CD4-positive, alpha-beta T cell treated with Interferon alpha-2 for 1 hour (primary cell): Measurements from ENCODE around the gene KRT31.
A peak's percentile ranks its signal among the peaks of the same experiment; 100 is the strongest.
"Not testable (repeated sequence)": the region's sequence is repeated elsewhere in the genome, so short reads cannot be mapped to it uniquely, and the experiment has no call there.

ENCODE experiments used
- DNase-seq, 2 donors: peaks; one replicate each; pipeline ENCODE4 v3.0.0-alpha.2; 2020 to 2022

The KRT31 gene

DNA sequence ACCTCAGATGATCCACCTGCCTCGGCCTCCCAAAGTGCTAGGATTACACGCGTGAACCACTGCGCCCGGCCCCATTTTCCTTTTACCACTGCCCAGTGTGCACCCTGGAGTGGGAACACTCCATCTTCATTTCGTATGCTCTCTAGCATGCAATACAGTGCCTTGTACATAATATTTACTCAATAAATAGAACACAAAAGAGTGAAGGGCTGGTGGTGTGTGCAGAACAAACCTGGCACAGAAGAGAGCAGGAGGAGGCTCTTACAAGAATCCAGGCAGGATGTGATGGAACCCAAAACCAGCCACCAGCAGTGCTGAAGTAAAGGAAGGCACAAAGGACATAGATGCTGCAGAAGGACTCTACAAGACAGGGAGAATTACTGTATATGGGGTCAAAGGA, 19.7 kb upstream of the KRT31 start:
- no peak for DNase-seq

DNA sequence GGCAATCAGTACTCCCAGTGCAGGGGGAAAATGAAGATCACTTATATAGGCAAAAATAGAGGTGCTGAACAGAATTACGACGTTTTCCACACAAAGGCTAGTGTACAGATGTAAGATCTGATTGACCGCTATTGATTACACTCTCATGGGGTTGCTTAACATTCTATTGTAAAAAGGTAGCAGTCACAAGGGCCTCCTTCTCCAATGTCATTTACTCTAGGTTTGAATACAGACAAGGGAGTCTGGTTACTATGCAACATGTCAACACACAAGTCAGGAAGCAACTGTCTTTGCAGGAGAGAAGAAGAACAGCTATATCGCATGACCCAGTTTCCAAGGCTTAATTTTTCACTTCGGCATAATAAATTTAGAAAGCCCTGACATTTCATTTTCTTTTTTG, 19.1 kb upstream of the KRT31 start:
- no peak for DNase-seq

DNA sequence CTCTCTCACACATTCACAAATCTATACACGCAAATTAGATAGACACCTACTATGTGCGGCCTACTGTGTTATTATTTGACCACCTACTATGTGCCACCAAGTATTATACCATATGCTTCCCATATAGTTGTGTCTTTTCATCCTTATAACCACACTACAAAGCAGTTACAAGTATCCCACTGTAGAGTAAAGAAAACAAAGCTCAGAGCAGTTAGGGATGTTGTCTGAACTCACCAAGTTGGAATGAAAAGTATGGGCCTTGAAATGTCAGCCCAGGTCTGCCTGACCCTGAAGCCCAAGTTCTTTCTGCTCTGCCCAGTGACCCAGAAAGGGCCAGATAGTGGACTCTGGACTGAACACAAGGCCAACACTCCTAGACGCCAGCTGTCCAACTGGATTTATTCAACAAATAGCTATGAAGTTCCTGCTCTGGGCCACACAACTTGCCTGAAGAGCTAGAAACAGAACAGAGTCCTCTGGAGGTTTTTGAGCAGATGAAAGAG, 18.5 kb upstream of the KRT31 start:
- no peak for DNase-seq

- no peak for DNase-seq
Observed at GRCh38 chr17:41415411-41415810, 18.0 kb upstream of the KRT31 start.

DNA sequence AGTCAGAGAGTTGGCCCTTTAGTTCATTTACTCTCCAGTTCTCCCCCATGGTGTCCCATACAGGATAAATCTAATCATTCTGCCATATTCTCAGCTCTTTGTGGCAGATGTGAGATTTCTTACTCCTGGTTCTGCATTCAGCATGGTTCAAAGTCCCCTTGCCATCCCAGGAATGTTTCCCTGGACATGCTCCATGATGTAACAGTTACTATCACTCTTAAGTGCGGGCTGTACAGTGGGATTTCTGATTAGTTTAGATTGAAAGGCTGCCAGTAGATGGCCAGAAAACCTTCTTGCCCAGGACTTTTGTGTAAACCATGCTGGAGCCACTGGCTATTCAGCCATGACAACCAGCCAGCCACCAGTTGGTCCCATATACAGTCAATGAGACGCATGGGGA, 16.6 kb upstream of the KRT31 start:
- DNase-seq = no peak

DNA sequence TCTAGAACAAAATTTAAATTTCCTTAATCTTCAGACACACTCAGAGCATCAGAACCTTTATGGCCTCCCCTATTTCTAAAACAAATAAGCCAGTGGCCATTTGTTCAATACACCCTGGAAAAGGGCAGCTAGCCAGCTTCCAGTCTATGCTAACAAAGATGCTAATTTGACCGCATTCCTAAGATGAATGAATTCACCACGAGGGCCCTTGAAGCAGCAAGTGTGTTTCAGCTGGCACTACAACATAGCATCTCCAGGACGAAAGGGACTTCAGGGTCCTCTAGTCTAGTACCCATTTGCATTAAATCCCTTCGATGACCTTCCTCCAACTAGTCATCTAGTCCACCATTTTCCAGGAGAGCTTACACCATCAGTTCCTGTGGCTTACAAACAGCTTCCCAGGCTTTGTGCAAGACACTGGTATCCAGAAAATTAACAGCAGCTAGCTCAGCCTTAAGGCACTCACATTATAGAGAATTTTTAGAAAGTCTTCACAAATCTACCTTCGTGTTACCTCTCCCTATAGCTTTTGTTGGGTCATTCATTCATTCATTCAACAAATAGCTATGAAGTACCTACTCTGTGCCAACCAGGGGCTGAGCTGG, 16.0 kb upstream of the KRT31 start:
- no peak for DNase-seq

- no peak for DNase-seq
Observed at GRCh38 chr17:41411072-41411840, 13.8 kb upstream of the KRT31 start.

GRCh38 chr17:41407226-41407625, 9.8 kb upstream of the KRT31 start:
- no peak for DNase-seq

DNA sequence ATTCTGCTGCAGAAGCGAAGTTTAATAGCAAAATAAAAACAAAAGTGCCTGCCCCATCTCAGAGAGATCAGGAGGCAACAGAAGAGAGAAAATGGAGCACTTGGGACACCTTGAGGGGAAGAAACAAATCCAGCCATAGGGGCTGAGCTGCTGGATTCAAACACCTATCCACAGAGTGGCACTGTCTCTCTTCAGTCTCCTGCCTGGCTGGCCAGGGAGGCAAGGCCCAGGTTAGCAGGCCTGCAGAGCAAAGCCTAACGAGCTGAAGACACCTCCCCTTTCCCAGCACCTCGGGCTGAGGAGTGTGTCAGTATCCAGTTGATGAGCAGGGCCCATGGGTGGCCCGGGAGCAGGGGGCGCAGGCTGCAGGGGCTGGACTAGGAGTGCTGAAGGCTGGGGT, 8.8 kb upstream of the KRT31 start:
- no peak for DNase-seq

DNA sequence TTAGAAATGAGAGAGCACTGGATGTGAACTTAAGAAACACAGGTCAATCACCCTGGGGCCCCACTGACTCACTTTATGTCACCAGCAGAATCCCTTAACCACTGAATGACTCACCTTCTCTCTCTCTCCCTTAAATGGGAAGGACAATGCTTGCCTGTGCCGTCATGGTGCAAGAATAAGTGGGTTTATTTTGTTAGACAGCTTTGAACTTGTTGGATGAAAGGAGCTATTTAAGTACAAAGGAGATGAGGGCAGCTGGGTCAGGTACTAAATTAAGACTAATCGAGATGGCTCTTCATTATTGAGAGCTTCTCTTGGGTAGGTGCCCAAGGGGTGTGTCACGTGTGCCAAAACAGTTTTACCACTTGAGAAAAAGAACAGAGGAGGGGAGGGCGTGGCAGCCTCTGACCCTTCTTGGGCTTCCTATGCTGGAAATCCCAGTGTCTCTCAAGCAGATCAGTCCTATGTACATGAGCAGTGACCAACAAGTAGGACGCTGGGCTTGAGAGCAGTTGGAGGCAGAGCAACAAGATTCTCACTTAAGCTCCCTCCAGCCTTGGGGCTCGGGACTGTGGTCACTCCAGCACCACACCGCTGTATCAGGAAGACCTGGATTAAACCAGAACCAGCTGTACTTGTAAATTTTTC, 6.7 kb upstream of the KRT31 start:
- DNase-seq = no peak

DNA sequence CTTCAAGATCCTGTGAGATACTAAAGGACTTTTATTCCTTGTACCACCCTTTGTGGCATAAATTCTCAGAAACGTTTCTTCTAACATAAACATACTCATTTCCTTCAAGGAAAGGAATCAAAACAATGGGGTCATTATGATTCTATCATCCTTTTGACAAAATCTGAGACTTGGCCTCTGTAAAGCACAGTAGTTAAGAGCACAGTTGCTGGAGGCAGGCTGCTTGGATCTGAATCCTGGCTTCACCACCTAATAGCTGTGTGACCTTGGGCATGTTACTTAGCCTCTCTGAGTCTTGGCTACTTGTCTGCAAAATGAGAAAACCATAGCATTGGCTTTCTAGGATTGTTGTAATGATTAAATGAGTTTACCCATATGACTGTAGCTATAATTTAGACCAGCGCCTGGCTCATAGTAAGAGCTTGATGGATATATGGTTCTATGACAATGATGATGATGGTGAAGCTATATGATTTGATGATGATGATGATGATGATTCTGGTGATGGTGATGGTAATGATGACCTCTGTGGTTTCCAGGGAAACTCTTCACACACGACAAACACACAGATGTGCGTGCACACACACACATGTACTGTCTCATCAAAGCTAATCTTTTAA, 6.1 kb upstream of the KRT31 start:
- DNase-seq = peak in 1 of 2 donors; percentile 29

- DNase-seq = no peak
Observed at GRCh38 chr17:41402161-41402560, 4.8 kb upstream of the KRT31 start.

DNA sequence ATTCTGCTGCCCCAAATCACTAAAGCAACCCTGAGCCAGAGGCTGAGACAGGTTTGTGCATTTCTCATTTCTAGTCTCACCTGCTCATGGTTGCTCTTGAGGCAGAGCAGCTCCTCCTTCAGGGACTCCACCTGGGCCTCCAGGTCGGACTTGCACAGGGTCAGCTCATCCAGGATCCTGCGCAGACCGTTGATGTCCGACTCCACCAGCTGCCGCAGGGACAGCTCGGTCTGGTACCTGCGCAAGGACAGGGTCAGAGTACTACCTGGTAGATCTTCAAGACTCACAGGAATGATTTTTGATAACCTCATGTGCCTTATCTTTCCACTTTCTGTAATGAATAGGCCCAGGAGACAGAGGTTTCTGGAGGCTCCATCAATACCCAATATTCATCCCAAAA, 1.1 kb downstream of the KRT31 start:
- no peak for DNase-seq

GRCh38 chr17:41395611-41396010, 1.8 kb downstream of the KRT31 start:
- no peak for DNase-seq

- DNase-seq = not testable (repeated sequence)
Observed at GRCh38 chr17:41395044-41395443, 2.4 kb downstream of the KRT31 start.

- no peak for DNase-seq
Observed at GRCh38 chr17:41394254-41394996, 3.0 kb downstream of the KRT31 start.

DNA sequence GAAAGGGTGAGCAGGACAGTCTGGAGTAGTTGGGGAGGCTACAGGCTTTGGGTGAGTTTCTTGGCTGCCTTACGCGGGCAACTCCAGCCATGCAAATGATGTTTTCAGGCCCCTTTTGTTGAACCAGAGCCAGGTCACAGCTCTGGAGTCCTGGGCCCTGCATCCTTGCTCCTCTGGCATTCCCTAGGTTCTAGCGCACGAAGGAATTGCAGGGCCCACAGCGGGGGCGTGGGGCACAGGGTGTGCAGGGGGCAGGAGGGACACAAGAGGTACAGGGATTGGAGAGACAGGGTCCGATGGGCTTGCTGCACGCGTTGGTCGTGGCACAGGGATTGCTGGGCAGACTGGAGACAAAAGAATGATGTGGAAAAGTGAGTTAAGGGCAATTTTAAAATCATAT, 3.6 kb downstream of the KRT31 start:
- DNase-seq = no peak

DNA sequence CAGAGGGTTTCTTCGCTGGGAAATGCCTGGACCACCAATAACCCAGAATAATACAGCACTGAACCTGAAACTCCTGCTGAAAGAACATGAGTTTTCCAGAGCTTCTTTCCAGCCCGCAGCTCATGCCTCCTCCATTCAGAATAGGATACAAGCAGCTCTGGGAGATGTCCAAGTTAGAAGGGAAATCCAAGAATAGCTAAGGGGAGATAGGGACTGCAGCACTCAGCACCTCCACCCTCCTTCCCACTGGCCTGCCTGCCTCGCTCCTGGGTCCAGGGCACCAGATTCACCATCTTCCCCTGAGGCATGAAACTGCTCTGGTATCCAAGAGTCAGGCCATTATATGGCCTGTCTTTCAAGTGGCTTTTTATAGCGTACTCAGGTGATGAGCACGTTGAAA, 4.1 kb downstream of the KRT31 start:
- no peak for DNase-seq

DNA sequence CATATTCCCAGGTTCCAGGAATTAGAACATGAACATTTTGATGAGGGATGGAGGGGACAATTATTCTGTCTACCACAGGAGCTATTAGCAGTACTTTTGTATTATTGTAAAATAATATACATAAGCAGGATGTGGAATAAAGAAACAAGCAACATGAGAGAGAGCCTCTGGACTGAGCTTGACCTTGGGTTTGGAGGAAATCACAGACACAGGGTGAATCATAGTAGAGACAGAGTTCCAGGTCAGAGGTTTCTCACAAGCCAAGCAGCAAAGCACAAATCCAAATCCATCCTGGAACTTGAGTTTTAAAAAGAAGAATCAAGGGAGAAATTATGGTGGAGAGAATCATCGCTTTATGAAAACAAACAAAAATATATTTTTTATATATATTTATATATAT, 5.1 kb downstream of the KRT31 start:
- no peak for DNase-seq

DNA sequence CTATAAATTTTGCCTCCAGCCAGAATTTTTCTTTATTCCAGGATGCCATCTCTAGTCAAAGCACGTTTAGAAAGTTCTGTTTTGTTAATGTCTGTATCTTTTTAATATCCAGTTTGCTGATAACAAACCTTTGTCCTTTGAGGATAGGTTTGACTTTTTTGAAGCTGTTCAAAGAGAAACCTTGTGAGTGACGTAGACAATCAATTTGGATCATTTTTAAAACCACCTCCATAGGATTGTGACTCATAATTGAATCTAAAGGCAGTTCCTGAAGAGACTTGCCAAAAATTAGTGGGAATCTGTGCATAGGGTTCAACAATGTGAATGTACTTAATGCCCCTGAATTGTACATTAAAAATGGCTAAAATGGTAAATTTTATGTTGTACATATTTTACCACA, 5.9 kb downstream of the KRT31 start:
- no peak for DNase-seq

GRCh38 chr17:41390411-41390938, 6.9 kb downstream of the KRT31 start:
- DNase-seq = no peak

- DNase-seq = no peak
Observed at GRCh38 chr17:41387670-41388069, 9.7 kb downstream of the KRT31 start.

- DNase-seq = no peak
Observed at GRCh38 chr17:41386227-41386626, 11.2 kb downstream of the KRT31 start.
